ENCODE measurements around the gene SLC35D1.

GRCh38 chr1:67058242-67058641 lies 4.3 kb upstream of the SLC35D1 start:
- TF ChIP-seq, protein P1, sequence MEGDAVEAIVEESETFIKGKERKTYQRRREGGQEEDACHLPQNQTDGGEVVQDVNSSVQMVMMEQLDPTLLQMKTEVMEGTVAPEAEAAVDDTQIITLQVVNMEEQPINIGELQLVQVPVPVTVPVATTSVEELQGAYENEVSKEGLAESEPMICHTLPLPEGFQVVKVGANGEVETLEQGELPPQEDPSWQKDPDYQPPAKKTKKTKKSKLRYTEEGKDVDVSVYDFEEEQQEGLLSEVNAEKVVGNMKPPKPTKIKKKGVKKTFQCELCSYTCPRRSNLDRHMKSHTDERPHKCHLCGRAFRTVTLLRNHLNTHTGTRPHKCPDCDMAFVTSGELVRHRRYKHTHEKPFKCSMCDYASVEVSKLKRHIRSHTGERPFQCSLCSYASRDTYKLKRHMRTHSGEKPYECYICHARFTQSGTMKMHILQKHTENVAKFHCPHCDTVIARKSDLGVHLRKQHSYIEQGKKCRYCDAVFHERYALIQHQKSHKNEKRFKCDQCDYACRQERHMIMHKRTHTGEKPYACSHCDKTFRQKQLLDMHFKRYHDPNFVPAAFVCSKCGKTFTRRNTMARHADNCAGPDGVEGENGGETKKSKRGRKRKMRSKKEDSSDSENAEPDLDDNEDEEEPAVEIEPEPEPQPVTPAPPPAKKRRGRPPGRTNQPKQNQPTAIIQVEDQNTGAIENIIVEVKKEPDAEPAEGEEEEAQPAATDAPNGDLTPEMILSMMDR (IDR thresholded peaks at IDR 0.05): no peak
- TF ChIP-seq POLR2A (IDR thresholded peaks at IDR 0.05): no peak

Measured in Peyer's patch (tissue), 4 donors.